Karpas-422 (cell line): ENCODE measurements around the gene ILK. TPM values are rescaled to one million over a fixed set of nuclear protein-coding genes. Genes with fewer than 3 reads are reported as not detected.

Source experiments
- DNase-seq: peaks from one replicate; pipeline ENCODE4 v3.0.0-alpha.2; 2015
- H2AFZ ChIP-seq: fragments of 200-600 bp; sonication (generic); 2 replicates; pipeline ENCODE4 v1.6.1; 2014; ENCODE audit warnings: antibody characterized with exemption, low read length, mixed read lengths
- H3K27ac ChIP-seq: fragments of 200-600 bp; sonication (generic); 2 replicates; pipeline ENCODE4 v1.5.1; 2014; ENCODE audit warnings: mild to moderate bottlenecking, low read length, moderate library complexity
- H3K27me3 ChIP-seq: fragments of 200-600 bp; sonication (generic); 2 replicates; pipeline ENCODE4 v1.6.1; 2014; ENCODE audit warnings: low read length, mixed read lengths
- H3K36me3 ChIP-seq: fragments of 200-600 bp; sonication (generic); 2 replicates; pipeline ENCODE4 v1.6.1; 2014; ENCODE audit warnings: low read length, mixed read lengths; ENCODE audit not compliant: insufficient read depth
- H3K4me1 ChIP-seq: fragments of 200-600 bp; sonication (generic); 2 replicates; pipeline ENCODE4 v1.6.1; 2014; ENCODE audit warnings: mild to moderate bottlenecking, low read length, mixed read lengths
- H3K4me2 ChIP-seq: fragments of 200-600 bp; sonication (generic); 2 replicates; pipeline ENCODE4 v1.6.1; 2014; ENCODE audit warnings: low read length, low read depth, mild to moderate bottlenecking; ENCODE audit not compliant: poor library complexity, severe bottlenecking
- H3K4me3 ChIP-seq: fragments of 200-600 bp; sonication (generic); 2 replicates; pipeline ENCODE4 v1.5.1; 2014; ENCODE audit warnings: mild to moderate bottlenecking, antibody characterized with exemption, low read length, mixed read lengths
- H3K79me2 ChIP-seq: fragments of 200-600 bp; sonication (generic); 2 replicates; pipeline ENCODE4 v1.6.1; 2014; ENCODE audit warnings: mild to moderate bottlenecking, low read length, mixed read lengths
- H3K9ac ChIP-seq: fragments of 200-600 bp; sonication (generic); 2 replicates; pipeline ENCODE4 v1.6.0; 2014; ENCODE audit warnings: low read length
- H3K9me2 ChIP-seq: fragments of 200-600 bp; sonication (generic), shearing (Covaris generic); replicated peaks from 2 replicates; pipeline ENCODE4 v1.6.0; 2014; ENCODE audit warnings: mild to moderate bottlenecking, low read length, moderate library complexity; ENCODE audit not compliant: insufficient read depth
- H3K9me3 ChIP-seq: fragments of 300-700, 200-600 bp; sonication (generic); 2 replicates; pipeline ENCODE4 v1.6.1; 2014; ENCODE audit warnings: low read length, mixed read lengths
- H4K20me1 ChIP-seq: fragments of 200-600 bp; sonication (generic); 2 replicates; pipeline ENCODE4 v1.6.1; 2014; ENCODE audit warnings: mild to moderate bottlenecking, antibody characterized with exemption, low read length, low read depth; ENCODE audit not compliant: insufficient read depth
- total RNA-seq: library from RNA; depleted of rRNA; stranded (reverse); fragments of >200 nt; shearing (Covaris generic); gene quantifications from 2 replicates; pipeline ENCODE4 v1.2.3, GENCODE V29; 2014; ENCODE audit warnings: low replicate concordance

Gene ILK
- total RNA-seq, 1 experiment from 2014 or later, result 48.6 TPM

DNA sequence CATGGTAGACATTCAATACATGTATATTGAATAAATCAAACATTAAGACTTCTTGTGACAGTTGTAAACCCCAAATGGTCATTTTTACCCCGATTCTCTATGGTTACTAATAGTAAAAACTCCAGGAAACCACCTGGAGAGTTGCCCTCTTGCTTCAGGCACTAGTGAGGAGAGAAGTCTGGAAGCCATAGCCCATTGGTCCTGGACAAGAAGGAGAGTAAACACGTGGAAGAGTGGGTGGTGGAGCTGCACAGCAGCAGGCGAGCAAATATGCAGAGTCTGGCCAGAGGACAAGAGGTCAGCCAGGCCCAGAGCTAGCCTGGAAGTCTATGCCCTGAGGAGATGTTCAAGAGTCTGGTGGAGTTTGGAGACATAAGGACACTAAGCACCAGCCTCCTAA is 34.3 kb downstream of the ILK start:
- Histone ChIP-seq H3K9ac (no peak overlapping the region), H3K9me3 (no peaks in the 10 kb centered on the region), H2AFZ (no peak overlapping the region), H3K27me3 (no peaks in the 10 kb centered on the region), H3K79me2 (no peaks in the 10 kb centered on the region), H3K9me2 (no peaks in the 10 kb centered on the region), H3K27ac (no peak overlapping the region), H4K20me1 (no peaks in the 10 kb centered on the region), H3K4me2 (no peak overlapping the region), H3K4me1 (no peaks in the 10 kb centered on the region), H3K36me3 (no peaks in the 10 kb centered on the region), H3K4me3 (no peak overlapping the region)
- DNase-seq, result no peak

GRCh38 chr11:6638429-6638828 is 34.9 kb downstream of the ILK start:
- Histone ChIP-seq H3K79me2 (no peaks in the 10 kb centered on the region), H3K4me2 (no peak overlapping the region), H3K27me3 (no peaks in the 10 kb centered on the region), H3K27ac (no peak overlapping the region), H3K4me3 (no peak overlapping the region), H2AFZ (no peak overlapping the region), H3K36me3 (no peaks in the 10 kb centered on the region), H4K20me1 (no peaks in the 10 kb centered on the region), H3K9me3 (no peaks in the 10 kb centered on the region), H3K4me1 (no peaks in the 10 kb centered on the region), H3K9ac (no peak overlapping the region), H3K9me2 (no peaks in the 10 kb centered on the region)
- no peak for DNase-seq

- H3K4me1 ChIP-seq, result no peaks in the 10 kb centered on the region
- no peak overlapping the region for H3K9ac ChIP-seq
- H2AFZ ChIP-seq, result no peak overlapping the region
- no peaks in the 10 kb centered on the region for H3K36me3 ChIP-seq
- no peak for DNase-seq
- no peaks in the 10 kb centered on the region for H4K20me1 ChIP-seq
- no peaks in the 10 kb centered on the region for H3K79me2 ChIP-seq
- H3K27me3 ChIP-seq, result no peaks in the 10 kb centered on the region
- no peaks in the 10 kb centered on the region for H3K9me2 ChIP-seq
- no peaks in the 10 kb centered on the region for H3K9me3 ChIP-seq
- no peak overlapping the region for H3K27ac ChIP-seq
- H3K4me2 ChIP-seq, result no peak overlapping the region
- H3K4me3 ChIP-seq, result no peak overlapping the region
Measured at GRCh38 chr11:6640036-6640984, 36.7 kb downstream of the ILK start.

DNA sequence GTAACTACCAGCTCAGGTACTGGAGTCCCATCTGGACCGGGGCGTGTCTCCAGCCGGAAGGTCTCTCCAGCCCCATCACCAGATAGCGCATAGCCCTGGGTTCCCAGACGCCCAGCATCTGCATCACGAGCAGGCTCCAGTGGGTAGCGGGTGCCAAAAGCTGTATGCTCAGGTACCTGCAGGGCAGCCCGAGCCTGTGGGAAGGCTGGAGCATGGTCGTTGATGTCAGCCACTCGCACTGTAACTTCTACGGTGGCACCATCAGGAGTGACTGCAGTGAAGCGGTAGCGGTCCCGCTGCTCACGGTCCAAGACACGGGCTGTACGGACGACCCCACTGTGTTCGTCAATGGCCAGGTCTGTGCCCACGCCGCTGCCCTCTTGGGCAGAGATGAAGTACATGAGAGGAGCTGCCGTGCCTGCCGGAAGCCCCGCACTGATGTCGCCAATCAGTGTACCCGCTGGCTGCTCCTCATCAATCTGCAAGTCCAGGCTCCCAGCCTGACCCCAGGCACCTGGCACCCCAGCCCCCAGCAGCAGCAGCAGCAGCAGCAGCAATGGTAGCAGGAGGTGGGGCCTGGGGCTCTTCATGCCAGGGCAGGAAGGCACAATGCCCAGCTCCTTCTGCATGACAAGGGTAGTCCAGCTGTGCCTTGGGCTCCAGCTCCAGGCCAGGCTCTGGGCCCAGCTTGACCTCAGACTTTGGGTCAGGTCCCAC is 37.6 kb downstream of the ILK start:
- Histone ChIP-seq H3K9ac (no peak overlapping the region), H4K20me1 (no peaks in the 10 kb centered on the region), H3K9me2 (no peaks in the 10 kb centered on the region), H3K27me3 (no peaks in the 10 kb centered on the region), H3K36me3 (no peaks in the 10 kb centered on the region), H3K4me3 (no peak overlapping the region), H2AFZ (no peak overlapping the region), H3K4me1 (0 out of 2 replicates have a peak, but pooled peaks cover under 1% of the 10 kb centered on the region), H3K79me2 (no peaks in the 10 kb centered on the region), H3K4me2 (no peak overlapping the region), H3K27ac (no peak overlapping the region), H3K9me3 (no peaks in the 10 kb centered on the region)
- no peak for DNase-seq

GRCh38 chr11:6642957-6643356 is 39.4 kb downstream of the ILK start:
- Histone ChIP-seq H2AFZ (no peak overlapping the region), H3K79me2 (no peaks in the 10 kb centered on the region), H3K27me3 (no peaks in the 10 kb centered on the region), H3K36me3 (no peaks in the 10 kb centered on the region), H3K4me2 (no peak overlapping the region), H3K4me1 (peaks cover 12% of the 10 kb centered on the region), H3K9me2 (no peaks in the 10 kb centered on the region), H3K9me3 (no peaks in the 10 kb centered on the region), H3K4me3 (no peak overlapping the region), H3K9ac (no peak overlapping the region), H4K20me1 (no peaks in the 10 kb centered on the region), H3K27ac (no peak overlapping the region)
- no peak for DNase-seq

DNA sequence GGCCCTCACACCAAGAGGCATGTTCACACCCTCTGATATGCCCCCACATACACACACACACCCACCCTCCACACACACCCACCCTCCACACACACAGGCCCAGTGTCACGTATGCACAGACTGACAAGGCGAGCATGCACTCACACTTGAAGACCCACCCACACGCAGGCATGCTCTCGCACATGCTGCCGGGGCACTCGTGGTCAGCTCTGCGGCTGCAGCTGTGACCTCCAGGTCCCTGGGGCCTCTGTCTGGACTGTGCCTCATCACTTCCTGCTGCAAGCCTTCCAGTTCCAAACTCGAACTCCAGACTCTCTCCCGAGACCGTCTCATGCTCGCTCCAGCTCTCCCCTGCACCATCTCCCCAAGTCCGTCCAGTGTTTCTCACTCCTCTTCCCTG is 42.5 kb downstream of the ILK start:
- H4K20me1 ChIP-seq, result no peaks in the 10 kb centered on the region
- no peaks in the 10 kb centered on the region for H3K9me3 ChIP-seq
- H3K4me2 ChIP-seq, result no peak overlapping the region
- no peaks in the 10 kb centered on the region for H3K79me2 ChIP-seq
- H3K27ac ChIP-seq, result no peak overlapping the region
- no peak overlapping the region for H3K9ac ChIP-seq
- H3K36me3 ChIP-seq, result no peaks in the 10 kb centered on the region
- no peaks in the 10 kb centered on the region for H3K9me2 ChIP-seq
- H3K4me3 ChIP-seq, result no peak overlapping the region
- H2AFZ ChIP-seq, result peak overlapping the region; percentile 90
- DNase-seq, result no peak
- H3K27me3 ChIP-seq, result no peaks in the 10 kb centered on the region
- H3K4me1 ChIP-seq, result peaks cover 12% of the 10 kb centered on the region

- Histone ChIP-seq H3K36me3 (no peaks in the 10 kb centered on the region), H3K4me2 (peak overlapping the region; percentile 18), H3K4me3 (peak overlapping the region; percentile 13; the same call in 1 of the 2 replicates), H3K4me1 (peaks cover 12% of the 10 kb centered on the region), H3K27ac (no peak overlapping the region), H2AFZ (peak overlapping the region; percentile 90), H3K27me3 (no peaks in the 10 kb centered on the region), H3K9me2 (no peaks in the 10 kb centered on the region), H3K9ac (peak overlapping the region; percentile 25), H4K20me1 (no peaks in the 10 kb centered on the region), H3K9me3 (no peaks in the 10 kb centered on the region), H3K79me2 (no peaks in the 10 kb centered on the region)
- no peak for DNase-seq
Measured at GRCh38 chr11:6646576-6646917, 43.0 kb downstream of the ILK start.

GRCh38 chr11:6646918-6647679 is 43.5 kb downstream of the ILK start:
- Histone ChIP-seq H3K27me3 (no peaks in the 10 kb centered on the region), H3K4me2 (peak overlapping the region; percentile 18), H3K79me2 (no peaks in the 10 kb centered on the region), H3K27ac (no peak overlapping the region), H3K36me3 (no peaks in the 10 kb centered on the region), H3K9me3 (no peaks in the 10 kb centered on the region), H3K9me2 (no peaks in the 10 kb centered on the region), H3K4me3 (peak overlapping the region; percentile 13; the same call in 1 of the 2 replicates), H4K20me1 (no peaks in the 10 kb centered on the region), H3K9ac (peak overlapping the region; percentile 25), H3K4me1 (peaks cover 12% of the 10 kb centered on the region), H2AFZ (peak overlapping the region; percentile 90)
- peak; percentile 61 for DNase-seq
